GM10266 (cell line): Measurements from ENCODE around the gene LCN10.

Experiments used
- DNase-seq: peaks from one replicate; pipeline ENCODE4 v3.0.0; 2012; ENCODE audit errors: extremely low spot score
- TF ChIP-seq, protein P1 (sequence below): IDR thresholded peaks from 2 replicates; pipeline ENCODE4 v1.5.1; 2012; ENCODE audit warnings: mild to moderate bottlenecking, low read depth; ENCODE audit not compliant: control insufficient read depth, insufficient read depth; ENCODE audit errors: missing control alignments

LCN10 gene

DNA sequence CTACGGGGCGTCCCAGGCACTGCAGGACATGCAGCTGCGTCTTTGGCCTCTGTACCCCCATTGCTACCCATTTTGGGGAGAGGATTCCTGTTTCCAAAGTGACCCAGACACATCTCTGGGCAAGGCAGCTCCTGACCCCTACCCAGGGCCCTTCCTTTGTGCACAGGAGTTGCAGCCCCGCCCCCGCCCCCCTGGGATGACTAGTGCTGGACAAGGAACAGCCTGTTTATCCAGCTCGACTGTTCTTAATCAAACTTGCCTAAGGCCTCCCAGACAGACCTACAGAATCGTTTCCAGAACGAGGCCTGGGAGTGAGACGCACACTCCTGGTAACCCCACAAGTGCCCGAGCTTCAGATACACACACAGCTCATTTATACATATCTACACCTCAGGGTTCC is 17.1 kb downstream of the LCN10 start:
- DNase-seq, result no peak
- TF ChIP-seq, protein P1, sequence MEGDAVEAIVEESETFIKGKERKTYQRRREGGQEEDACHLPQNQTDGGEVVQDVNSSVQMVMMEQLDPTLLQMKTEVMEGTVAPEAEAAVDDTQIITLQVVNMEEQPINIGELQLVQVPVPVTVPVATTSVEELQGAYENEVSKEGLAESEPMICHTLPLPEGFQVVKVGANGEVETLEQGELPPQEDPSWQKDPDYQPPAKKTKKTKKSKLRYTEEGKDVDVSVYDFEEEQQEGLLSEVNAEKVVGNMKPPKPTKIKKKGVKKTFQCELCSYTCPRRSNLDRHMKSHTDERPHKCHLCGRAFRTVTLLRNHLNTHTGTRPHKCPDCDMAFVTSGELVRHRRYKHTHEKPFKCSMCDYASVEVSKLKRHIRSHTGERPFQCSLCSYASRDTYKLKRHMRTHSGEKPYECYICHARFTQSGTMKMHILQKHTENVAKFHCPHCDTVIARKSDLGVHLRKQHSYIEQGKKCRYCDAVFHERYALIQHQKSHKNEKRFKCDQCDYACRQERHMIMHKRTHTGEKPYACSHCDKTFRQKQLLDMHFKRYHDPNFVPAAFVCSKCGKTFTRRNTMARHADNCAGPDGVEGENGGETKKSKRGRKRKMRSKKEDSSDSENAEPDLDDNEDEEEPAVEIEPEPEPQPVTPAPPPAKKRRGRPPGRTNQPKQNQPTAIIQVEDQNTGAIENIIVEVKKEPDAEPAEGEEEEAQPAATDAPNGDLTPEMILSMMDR, result no peak

DNA sequence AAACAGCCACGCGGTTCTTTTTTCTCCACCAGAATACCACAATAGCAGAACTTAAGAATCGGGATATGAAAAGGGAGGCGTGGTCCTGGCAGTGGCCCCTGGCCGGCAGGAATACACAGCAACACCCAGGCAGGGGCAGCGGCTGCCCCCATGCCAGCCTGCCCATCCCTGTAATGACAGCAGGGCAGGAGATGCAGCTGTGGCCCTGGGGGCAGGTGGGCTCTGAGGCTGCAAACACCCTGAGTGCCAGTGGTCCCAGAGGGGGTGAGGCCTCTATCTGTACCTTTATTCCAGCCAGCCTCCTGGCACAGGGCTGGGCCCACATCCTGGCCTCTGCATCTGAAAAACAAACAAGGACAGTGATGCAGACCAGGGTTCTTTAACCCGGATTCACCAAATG is 18.0 kb downstream of the LCN10 start:
- DNase-seq, result no peak
- TF ChIP-seq, protein P1, result no peak

DNA sequence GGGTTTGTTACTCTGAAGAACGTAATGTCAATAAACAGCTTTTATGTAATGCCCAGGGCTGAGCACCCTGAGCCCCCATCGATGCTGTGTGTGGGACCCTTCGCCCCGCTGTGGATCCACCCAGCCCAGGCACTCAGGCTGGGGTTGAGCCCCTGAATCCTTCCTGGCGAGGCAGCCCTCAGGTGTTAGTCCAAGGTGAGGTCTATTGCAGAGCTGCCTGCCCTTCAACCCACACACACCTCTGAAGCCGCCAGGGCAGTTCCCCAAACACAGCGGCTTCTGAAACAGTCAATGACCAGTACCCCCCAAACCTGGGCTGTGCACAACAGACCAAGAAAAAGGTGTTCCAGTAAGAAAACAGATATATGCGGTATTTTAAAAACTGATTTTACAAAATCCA is 18.8 kb downstream of the LCN10 start:
- DNase-seq, result no peak
- TF ChIP-seq, protein P1, result no peak

DNA sequence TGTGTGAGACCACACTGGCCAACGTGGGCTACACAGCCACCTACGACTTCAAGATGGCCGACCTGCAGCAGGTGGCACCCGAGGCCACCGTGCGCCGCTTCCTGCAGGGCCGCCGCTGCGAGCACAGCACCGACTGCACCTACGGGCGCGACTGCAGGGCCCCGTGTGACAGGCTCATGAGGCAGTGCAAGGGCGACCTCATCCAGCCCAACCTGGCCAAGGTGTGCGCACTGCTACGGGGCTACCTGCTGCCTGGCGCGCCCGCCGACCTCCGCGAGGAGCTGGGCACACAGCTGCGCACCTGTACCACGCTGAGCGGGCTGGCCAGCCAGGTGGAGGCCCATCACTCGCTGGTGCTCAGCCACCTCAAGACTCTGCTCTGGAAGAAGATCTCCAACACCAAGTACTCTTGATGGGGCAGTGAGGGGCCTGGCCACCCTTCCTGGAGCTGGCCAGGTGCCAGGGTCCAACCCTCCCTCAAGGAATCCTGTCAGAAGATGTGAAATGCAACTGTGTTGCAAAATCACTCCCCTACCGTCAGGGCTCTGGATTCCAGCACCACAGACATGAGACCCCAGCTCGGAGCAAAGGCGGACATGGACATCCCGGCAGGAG is 19.3 kb downstream of the LCN10 start:
- TF ChIP-seq, protein P1, result no peak
- DNase-seq, result no peak

DNA sequence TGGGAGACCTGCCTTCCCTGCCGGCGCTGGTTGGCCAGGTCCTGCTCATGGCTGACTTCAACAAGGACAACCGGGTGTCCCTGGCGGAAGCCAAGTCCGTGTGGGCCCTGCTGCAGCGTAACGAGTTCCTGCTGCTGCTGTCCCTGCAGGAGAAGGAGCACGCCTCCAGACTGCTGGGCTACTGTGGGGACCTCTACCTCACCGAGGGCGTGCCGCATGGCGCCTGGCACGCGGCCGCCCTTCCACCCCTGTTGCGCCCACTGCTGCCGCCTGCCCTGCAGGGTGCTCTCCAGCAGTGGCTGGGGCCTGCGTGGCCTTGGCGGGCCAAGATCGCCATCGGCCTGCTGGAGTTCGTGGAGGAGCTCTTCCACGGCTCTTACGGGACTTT is 19.8 kb downstream of the LCN10 start:
- TF ChIP-seq, protein P1, result no peak
- no peak for DNase-seq

DNA sequence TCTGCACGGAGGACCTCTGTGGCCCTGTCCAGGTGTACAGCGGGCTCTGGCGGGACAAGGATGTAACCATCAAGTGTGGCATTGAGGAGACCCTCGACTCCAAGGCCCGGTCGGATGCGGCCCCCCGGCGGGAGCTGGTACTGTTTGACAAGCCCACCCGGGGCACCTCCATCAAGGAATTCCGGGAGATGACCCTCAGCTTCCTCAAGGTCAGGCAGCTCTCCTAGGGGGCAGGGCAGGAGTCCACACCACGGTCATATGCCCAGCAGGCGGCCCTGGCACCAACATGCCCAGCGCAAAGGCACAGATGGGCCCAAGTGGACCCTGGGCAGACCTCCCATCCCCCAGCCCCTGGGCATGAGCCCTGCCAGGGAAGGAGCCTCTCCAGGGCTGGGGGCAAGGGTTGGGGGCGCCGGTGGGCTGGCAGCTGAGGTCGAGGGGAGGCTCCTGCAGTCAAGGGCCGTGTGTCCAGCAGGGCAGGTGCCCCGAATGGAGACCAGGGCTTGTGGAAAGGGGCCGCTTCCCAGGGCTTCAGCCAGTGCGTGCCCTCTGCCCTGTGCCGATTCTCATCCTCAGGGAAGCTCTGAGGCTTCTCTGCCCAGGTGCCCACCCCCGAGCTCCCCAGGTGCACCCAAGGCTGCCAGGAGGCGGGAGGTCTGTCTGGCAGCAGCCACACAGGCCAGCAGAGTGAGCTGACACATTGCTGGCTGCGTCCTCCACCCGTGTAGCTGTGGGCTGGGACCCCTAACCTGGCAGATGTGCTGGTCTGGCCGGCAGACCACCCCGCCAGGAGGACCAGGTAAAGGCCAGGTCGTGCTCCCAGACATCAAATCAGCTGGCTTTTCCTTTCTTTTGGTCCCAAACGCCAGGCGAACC is 20.4 kb downstream of the LCN10 start:
- DNase-seq, result no peak
- TF ChIP-seq, protein P1, result no peak
